CD8-positive, alpha-beta memory T cell (primary cell): ENCODE data around the gene RAD51B. TPM values are rescaled to one million over a fixed set of nuclear protein-coding genes. Genes with fewer than 3 reads are reported as not detected.

Experiments
- CTCF ChIA-PET: fragments of 350-600 bp; sonication (Branson Sonifier 250); formaldehyde crosslinking; loops from one replicate; lab custom pipeline; 2021; ENCODE audit warnings: antibody characterized with exemption; lab: Charles Lee
- POLR2A ChIA-PET: fragments of 350-600 bp; sonication (Branson Sonifier 250); formaldehyde crosslinking; loops from one replicate; lab custom pipeline; 2021; ENCODE audit warnings: antibody characterized with exemption; lab: Charles Lee
- DNase-seq, 5 donors: peaks; one replicate each; pipeline versions ENCODE4 v3.0.0 to v3.0.0-alpha.2; 2020 to 2022; ENCODE audit warnings: mixed read lengths in 1 of 5
- H3K27ac ChIP-seq: one replicate; pipeline ENCODE4 v1.7.0; 2013; ENCODE audit warnings: low read depth, mild to moderate bottlenecking, low read length, moderate library complexity
- H3K27me3 ChIP-seq: 2 replicates; pipeline ENCODE4 v1.7.0; 2013; ENCODE audit warnings: low read length, mild to moderate bottlenecking; ENCODE audit not compliant: insufficient read depth, poor library complexity, severe bottlenecking
- H3K36me3 ChIP-seq: 2 replicates; pipeline ENCODE4 v1.7.0; 2013; ENCODE audit warnings: mild to moderate bottlenecking, low read length, moderate library complexity; ENCODE audit not compliant: insufficient read depth
- H3K4me1 ChIP-seq: 2 replicates; pipeline ENCODE4 v1.7.0; 2013; ENCODE audit warnings: mild to moderate bottlenecking, low read length, moderate library complexity; ENCODE audit not compliant: insufficient read depth
- H3K4me3 ChIP-seq: 2 replicates; pipeline ENCODE4 v1.7.0; 2013; ENCODE audit warnings: mild to moderate bottlenecking, low read length
- H3K9me3 ChIP-seq: 2 replicates; pipeline ENCODE4 v1.7.0; 2013; ENCODE audit warnings: mild to moderate bottlenecking, low read length
- H3K27ac Mint-ChIP-seq, 8 donors: one replicate each; pipeline ENCODE4 v1.8.0; 2020 to 2021; ENCODE audit warnings: mixed read lengths in 8 of 8, mild to moderate bottlenecking in 6 of 8, inconsistent platforms in 3 of 8, moderate library complexity in 3 of 8
- H3K27me3 Mint-ChIP-seq, 2 donors: one replicate each; pipeline ENCODE4 v1.8.0; 2020 to 2021; ENCODE audit warnings: mixed read lengths in 2 of 2, mild to moderate bottlenecking in 1 of 2, moderate library complexity in 1 of 2
- H3K36me3 Mint-ChIP-seq, 3 donors: one replicate each; pipeline ENCODE4 v1.8.0; 2020 to 2021; ENCODE audit warnings: mixed read lengths in 3 of 3, inconsistent platforms in 1 of 3, mild to moderate bottlenecking in 1 of 3
- H3K4me1 Mint-ChIP-seq, 3 donors: one replicate each; pipeline ENCODE4 v1.8.0; 2020 to 2021; ENCODE audit warnings: mixed read lengths in 3 of 3, inconsistent platforms in 1 of 3, mild to moderate bottlenecking in 1 of 3
- H3K4me3 Mint-ChIP-seq, 7 donors: one replicate each; pipeline ENCODE4 v1.8.0; 2020 to 2021; ENCODE audit warnings: mixed read lengths in 7 of 7, mild to moderate bottlenecking in 6 of 7, moderate library complexity in 4 of 7, inconsistent platforms in 2 of 7
- H3K9me3 Mint-ChIP-seq, 5 donors: one replicate each; pipeline ENCODE4 v1.8.0; 2020 to 2022; ENCODE audit warnings: mixed read lengths in 5 of 5, mild to moderate bottlenecking in 3 of 5, moderate library complexity in 2 of 5, inconsistent platforms in 1 of 5
- polyA plus RNA-seq: library from polyadenylated mRNA; unstranded; fragments of 300-500 nt; fragmentation: Illumina TruSeq; gene quantifications from one replicate; pipeline ENCODE4 v1.2.3, GENCODE V29; 2021
- total RNA-seq, 2 experiments: library from RNA; stranded (reverse); gene quantifications; one replicate each; pipeline ENCODE4 v1.2.3, GENCODE V29; 2021

The RAD51B gene
- total and polyA plus RNA-seq, 3 experiments from 2014 or later, result 15.7 to 22.9 (median 17.4) TPM

GRCh38 chr14:68377006-68377405, 557.4 kb downstream of the RAD51B start:
- Histone ChIP-seq H3K27ac (no peak overlapping the region), H3K4me3 (no peak overlapping the region), H3K4me1 (peaks cover 34% of the 10 kb centered on the region), H3K9me3 (no peaks in the 10 kb centered on the region), H3K36me3 (no peaks in the 10 kb centered on the region), H3K27me3 (no peaks in the 10 kb centered on the region)
- peaks cover 46 to 72% (median 58%) of the 10 kb centered on the region in 3 donors for H3K4me1 Mint-ChIP-seq
- CTCF ChIA-PET, result interaction anchor here (1.0 to 1.3 kb wide), 3 partner anchors 15 to 413 kb away, joined by 3 to 5 read pairs (median 3); no protein-coding TSS in a partner anchor
- peak overlapping the region in 5 of 8 donors; percentile 23 to 86 (median 66) for H3K27ac Mint-ChIP-seq
- H3K9me3 Mint-ChIP-seq, result no peaks in the 10 kb centered on the region
- POLR2A ChIA-PET, result no interaction called here
- no peak for DNase-seq
- peaks cover 0 to 3% of the 10 kb centered on the region in 2 donors for H3K27me3 Mint-ChIP-seq
- H3K4me3 Mint-ChIP-seq, result peak overlapping the region in 2 of 7 donors; percentile 1 to 18
- peaks cover 0 to 2% (median 0%) of the 10 kb centered on the region in 3 donors for H3K36me3 Mint-ChIP-seq

GRCh38 chr14:68377459-68377858, 557.9 kb downstream of the RAD51B start:
- H3K4me3 Mint-ChIP-seq, result peak overlapping the region in 4 of 7 donors; percentile 5 to 19 (median 12)
- H3K36me3 ChIP-seq, result no peaks in the 10 kb centered on the region
- CTCF ChIA-PET, result interaction anchor here (1.0 kb wide), 1 partner anchor 194 kb away, joined by 3 read pairs; no protein-coding TSS in a partner anchor
- H3K27me3 Mint-ChIP-seq, result peaks cover 0 to 3% of the 10 kb centered on the region in 2 donors
- H3K36me3 Mint-ChIP-seq, result peaks cover 0 to 2% (median 0%) of the 10 kb centered on the region in 3 donors
- no peak for DNase-seq
- POLR2A ChIA-PET, result no interaction called here
- H3K27me3 ChIP-seq, result no peaks in the 10 kb centered on the region
- H3K9me3 Mint-ChIP-seq, result no peaks in the 10 kb centered on the region
- H3K27ac Mint-ChIP-seq, result peak overlapping the region in 5 of 8 donors; percentile 22 to 86 (median 66)
- H3K4me3 ChIP-seq, result no peak overlapping the region
- H3K9me3 ChIP-seq, result no peaks in the 10 kb centered on the region
- peaks cover 46 to 72% (median 58%) of the 10 kb centered on the region in 3 donors for H3K4me1 Mint-ChIP-seq
- no peak overlapping the region for H3K27ac ChIP-seq
- peaks cover 34% of the 10 kb centered on the region for H3K4me1 ChIP-seq

GRCh38 chr14:68379510-68380328, 560.1 kb downstream of the RAD51B start:
- Histone ChIP-seq H3K4me3 (no peak overlapping the region), H3K27me3 (no peaks in the 10 kb centered on the region), H3K4me1 (peaks cover 34% of the 10 kb centered on the region), H3K9me3 (no peaks in the 10 kb centered on the region), H3K36me3 (no peaks in the 10 kb centered on the region), H3K27ac (no peak overlapping the region)
- ChIA-PET POLR2A (no interaction called here), CTCF (no interaction called here)
- Mint-ChIP-seq H3K4me1 (peaks cover 42 to 61% (median 47%) of the 10 kb centered on the region in 3 donors), H3K4me3 (peak overlapping the region in 4 of 7 donors; percentile 14 to 69 (median 30)), H3K27ac (peak overlapping the region in 7 of 8 donors; percentile 8 to 93 (median 64)), H3K36me3 (peaks cover 0 to 2% (median 0%) of the 10 kb centered on the region in 3 donors), H3K9me3 (no peaks in the 10 kb centered on the region), H3K27me3 (peaks cover 0 to 1% of the 10 kb centered on the region in 2 donors)
- peak in 1 of 5 donors; percentile 31 for DNase-seq

GRCh38 chr14:68380329-68380741, 560.8 kb downstream of the RAD51B start:
- Histone ChIP-seq H3K36me3 (no peaks in the 10 kb centered on the region), H3K4me1 (peaks cover 29% of the 10 kb centered on the region), H3K9me3 (no peaks in the 10 kb centered on the region), H3K27me3 (no peaks in the 10 kb centered on the region), H3K27ac (no peak overlapping the region), H3K4me3 (no peak overlapping the region)
- H3K36me3 Mint-ChIP-seq, result peaks cover 0 to 2% (median 0%) of the 10 kb centered on the region in 3 donors
- ChIA-PET CTCF (no interaction called here), POLR2A (no interaction called here)
- H3K27me3 Mint-ChIP-seq, result peaks cover 0 to 1% of the 10 kb centered on the region in 2 donors
- H3K4me3 Mint-ChIP-seq, result no peak overlapping the region
- H3K27ac Mint-ChIP-seq, result peak overlapping the region in 4 of 8 donors; percentile 48 to 83 (median 68)
- H3K9me3 Mint-ChIP-seq, result no peaks in the 10 kb centered on the region
- H3K4me1 Mint-ChIP-seq, result peaks cover 40 to 56% (median 41%) of the 10 kb centered on the region in 3 donors
- no peak for DNase-seq

GRCh38 chr14:68384335-68384734, 564.8 kb downstream of the RAD51B start:
- no peak overlapping the region for H3K4me3 ChIP-seq
- Mint-ChIP-seq H3K27ac (peak overlapping the region in 2 of 8 donors; percentile 19 to 26), H3K36me3 (peaks cover 0 to 4% (median 4%) of the 10 kb centered on the region in 3 donors), H3K4me1 (peaks cover 7 to 18% (median 12%) of the 10 kb centered on the region in 3 donors), H3K27me3 (no peaks in the 10 kb centered on the region), H3K4me3 (no peak overlapping the region), H3K9me3 (no peaks in the 10 kb centered on the region)
- no peaks in the 10 kb centered on the region for H3K36me3 ChIP-seq
- CTCF ChIA-PET, result no interaction called here
- no peaks in the 10 kb centered on the region for H3K4me1 ChIP-seq
- no peaks in the 10 kb centered on the region for H3K9me3 ChIP-seq
- POLR2A ChIA-PET, result no interaction called here
- no peak overlapping the region for H3K27ac ChIP-seq
- DNase-seq, result no peak
- no peaks in the 10 kb centered on the region for H3K27me3 ChIP-seq

GRCh38 chr14:68384881-68385280, 565.3 kb downstream of the RAD51B start:
- Histone ChIP-seq H3K27ac (no peak overlapping the region), H3K4me1 (no peaks in the 10 kb centered on the region), H3K27me3 (no peaks in the 10 kb centered on the region), H3K36me3 (no peaks in the 10 kb centered on the region), H3K4me3 (no peak overlapping the region), H3K9me3 (no peaks in the 10 kb centered on the region)
- Mint-ChIP-seq H3K36me3 (peaks cover 0 to 4% (median 4%) of the 10 kb centered on the region in 3 donors), H3K4me3 (no peak overlapping the region), H3K4me1 (peaks cover 3 to 12% (median 6%) of the 10 kb centered on the region in 3 donors), H3K27me3 (no peaks in the 10 kb centered on the region), H3K27ac (peak overlapping the region in 1 of 8 donors; percentile 74), H3K9me3 (no peaks in the 10 kb centered on the region)
- no peak for DNase-seq
- ChIA-PET POLR2A (no interaction called here), CTCF (no interaction called here)

- CTCF ChIA-PET, result no interaction called here
- no peak for DNase-seq
- Mint-ChIP-seq H3K36me3 (peaks cover 0 to 4% (median 4%) of the 10 kb centered on the region in 3 donors), H3K27ac (peak overlapping the region in 1 of 8 donors; percentile 15), H3K4me3 (no peak overlapping the region), H3K9me3 (no peaks in the 10 kb centered on the region), H3K27me3 (no peaks in the 10 kb centered on the region), H3K4me1 (peaks cover 0 to 6% (median 0%) of the 10 kb centered on the region in 3 donors)
- Histone ChIP-seq H3K9me3 (no peaks in the 10 kb centered on the region), H3K27ac (no peak overlapping the region), H3K36me3 (no peaks in the 10 kb centered on the region), H3K27me3 (no peaks in the 10 kb centered on the region), H3K4me1 (no peaks in the 10 kb centered on the region), H3K4me3 (no peak overlapping the region)
- POLR2A ChIA-PET, result no interaction called here
Measured at GRCh38 chr14:68386446-68386845, 566.9 kb downstream of the RAD51B start.
